Measurements from ENCODE around the gene ZCCHC24. TPM values are rescaled to one million over a fixed set of nuclear protein-coding genes. Genes with fewer than 3 reads are reported as not detected.

The ZCCHC24 gene
- total RNA-seq, 1 donor from 2014 or later = 3.3 TPM

DNA sequence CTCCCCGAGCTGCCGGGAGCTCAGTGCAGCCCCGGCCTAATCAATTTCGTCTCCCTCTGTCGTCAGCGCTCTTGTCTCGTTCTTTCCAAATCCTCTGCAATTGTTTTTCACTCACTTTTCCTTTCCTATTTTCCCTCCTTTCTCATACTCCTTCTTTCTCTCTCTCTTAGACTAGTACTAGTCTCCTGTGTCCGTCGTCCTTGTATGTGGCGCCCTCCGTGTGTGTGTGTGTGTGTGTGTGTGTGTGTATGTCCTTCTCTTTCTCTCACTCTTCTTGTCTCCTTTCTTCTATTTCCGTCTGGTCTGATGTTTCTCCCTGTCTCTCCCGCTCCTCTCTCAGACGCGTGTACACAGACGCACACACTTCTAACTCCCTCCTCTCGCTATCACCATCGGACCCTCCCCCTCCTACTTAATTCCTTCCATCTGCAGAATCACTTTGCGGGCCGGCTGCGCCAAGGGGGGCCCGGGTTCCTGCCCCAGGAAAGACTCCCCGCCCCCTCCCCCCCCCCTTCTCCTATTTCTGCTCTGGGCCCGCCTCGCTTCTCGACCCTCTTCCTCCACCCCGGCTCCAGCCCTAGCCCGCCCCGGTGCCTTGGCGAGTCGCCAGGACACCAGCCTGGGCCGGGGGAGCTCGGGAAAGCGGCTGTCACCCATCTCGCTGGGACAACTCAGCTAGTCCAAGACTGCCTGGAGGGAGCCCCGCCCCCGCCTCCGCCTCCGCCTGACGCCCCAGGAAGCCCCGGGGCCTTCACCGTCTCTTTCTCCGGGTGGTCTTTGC is 743 bp upstream of the ZCCHC24 start:
- peak; percentile 4 for ATAC-seq

DNA sequence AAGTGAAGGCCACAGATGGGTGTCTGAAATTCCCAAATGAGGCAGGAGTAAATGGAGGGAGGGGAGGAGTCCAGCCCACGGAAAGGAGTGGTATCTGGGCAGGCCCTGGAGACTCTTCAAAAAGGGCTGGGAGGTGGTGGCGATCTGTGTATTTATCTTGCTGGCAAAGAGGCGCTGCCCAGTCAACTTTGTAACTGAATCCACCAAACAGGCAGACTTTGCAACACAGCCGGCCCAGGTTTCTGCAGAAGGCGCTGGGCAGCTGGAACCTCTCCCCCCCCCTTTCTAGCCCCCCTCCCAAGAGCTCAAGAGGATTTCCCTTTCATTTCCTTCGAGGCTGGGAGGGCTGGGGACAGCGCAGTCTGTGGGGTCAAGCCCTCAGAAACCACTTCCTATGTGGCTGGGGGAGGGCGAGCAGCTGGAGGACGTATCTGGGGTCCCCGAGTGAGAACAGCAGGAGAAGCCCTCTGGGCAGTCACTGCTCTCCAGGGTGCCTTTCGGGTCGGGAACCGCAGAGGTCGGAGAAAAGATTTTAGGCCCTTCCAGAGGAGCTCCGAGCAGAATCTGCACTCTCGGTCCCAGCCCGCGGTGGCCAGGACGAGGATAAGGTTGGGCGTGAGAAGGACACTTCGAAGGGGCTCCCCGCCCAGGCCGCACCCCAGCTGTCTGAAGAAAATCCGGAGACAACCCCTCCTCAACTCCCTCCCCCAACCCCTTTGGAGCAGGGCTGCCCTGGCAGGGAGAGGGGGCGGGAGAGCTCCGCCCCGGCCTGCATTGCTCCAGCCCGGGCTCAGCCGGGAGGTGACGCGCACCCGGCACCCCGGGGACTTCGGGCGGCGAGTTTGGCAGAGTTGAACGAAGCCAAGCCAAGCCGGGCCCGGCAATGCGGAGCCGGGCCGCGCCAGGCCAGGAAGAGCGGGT is 965 bp downstream of the ZCCHC24 start:
- ATAC-seq = peak; percentile 42

DNA sequence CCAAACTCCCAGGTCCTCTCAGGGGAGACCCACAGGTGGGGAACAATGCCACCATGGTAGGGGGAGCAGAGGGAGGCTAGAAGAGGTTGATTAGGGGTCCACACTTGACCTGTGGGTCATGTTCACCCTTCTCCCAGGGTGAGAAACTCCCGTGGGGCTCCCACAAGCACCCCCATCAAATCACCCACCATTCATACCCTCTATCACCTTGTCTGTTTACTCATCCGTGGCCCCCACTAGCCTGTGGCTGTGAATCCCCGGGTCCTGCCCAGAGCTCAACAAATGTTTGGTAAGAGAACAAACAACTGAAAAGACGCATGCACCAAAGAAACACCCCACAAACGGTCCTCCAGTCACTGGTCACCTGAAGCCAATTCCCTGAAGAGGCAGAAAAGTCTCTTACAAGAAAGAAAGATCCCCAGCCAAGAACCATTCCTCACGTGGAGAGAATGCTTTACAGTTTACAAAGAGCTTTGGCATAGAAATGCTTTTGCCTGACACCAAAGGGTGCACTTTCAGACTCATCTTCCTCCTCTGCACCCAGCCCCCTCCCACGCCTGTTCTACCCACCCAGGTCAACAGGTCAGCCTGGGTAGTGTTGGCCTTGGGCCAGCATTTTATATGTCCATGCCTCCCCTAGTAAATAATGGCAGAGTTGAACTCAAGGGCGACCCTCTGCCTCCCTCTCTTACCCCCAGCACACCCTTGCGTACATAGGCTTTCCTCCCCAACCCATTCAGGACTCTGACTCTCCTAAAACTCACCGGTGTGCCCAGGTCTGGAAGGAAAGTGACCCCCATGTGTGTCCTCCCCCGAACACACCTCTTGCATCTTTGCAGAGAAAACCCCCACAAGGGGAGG is 1.9 kb downstream of the ZCCHC24 start:
- ATAC-seq = no peak

DNA sequence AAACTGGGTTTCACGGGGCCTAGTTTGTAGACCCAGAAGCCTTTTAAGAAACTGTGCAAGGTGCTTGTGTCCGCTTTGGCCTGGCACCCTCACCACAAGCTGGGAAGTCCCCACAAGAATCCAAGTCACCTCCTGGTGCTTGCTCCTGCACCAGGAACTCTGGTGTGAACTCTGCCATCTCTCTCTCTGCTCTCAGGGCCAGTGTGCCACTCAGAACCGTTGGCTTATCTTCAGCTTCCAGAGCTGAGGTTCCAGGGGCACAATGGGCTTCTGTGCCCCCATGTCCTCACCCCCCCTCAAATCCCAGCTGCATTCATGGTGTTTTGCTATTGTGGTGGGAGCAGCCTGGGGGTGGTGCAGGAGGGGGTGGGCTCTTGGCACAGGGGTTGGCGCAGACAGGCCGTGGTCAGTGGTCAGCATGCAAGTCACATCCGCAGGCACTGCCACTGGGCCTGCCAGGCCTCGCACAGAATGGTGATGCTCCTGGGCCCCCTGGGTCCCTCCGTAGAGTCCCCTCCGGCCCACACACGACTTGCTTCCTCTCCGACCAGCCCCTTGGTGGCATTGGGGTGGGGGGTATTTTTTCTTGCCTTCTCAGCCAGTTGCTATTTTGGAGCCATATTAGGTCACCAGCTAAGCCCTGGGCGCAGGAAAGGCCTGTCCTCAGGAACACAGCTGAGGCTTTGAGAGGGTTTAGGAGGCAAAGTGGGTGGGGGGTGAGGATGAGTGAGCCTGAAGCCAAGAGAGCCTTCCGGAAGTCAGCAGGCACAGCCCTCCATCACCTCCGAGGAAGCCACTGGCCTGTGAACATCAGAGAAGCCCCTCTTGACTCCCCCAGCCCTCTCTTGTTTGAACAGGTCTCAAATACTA is 3.0 kb downstream of the ZCCHC24 start:
- no peak for ATAC-seq

DNA sequence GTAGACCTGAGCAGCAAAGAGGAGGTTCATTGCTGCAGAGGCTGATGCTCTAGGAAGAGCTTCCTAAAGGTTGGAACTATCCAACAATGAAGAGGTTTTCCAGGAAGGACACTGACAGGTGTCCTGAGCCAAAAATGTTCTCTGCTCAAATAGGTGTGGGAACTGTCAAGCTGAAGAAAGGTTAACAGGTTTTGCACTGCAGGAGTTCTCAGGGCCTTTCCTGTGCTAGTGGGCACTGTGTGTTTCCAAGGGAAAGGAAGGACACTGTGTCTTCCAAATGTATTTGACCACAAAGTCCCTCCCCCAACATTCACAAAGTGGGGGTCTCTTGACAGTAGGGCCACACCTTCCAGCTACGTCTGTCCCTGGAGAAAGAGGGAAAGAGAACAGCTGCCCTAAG is 4.0 kb downstream of the ZCCHC24 start:
- ATAC-seq = no peak

DNA sequence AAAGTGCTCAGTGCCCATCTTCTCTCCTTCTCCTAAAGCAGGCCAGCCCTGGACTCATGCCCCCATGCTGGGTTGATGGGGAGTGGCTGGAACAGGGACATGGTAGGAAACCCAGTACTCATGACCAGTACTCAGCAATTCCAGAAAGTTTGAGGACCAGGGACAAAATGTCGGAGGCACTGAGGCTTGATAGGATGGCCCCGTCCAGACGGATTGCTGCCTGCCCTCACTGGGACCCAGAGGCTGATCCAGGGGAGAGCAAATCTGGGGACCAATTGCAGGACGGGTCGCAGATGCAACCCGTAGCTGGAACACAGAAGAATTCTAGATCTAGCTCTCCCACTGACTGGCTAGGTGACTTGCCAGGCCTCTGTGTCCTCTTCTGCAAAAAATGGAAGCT is 5.1 kb downstream of the ZCCHC24 start:
- no peak for ATAC-seq

DNA sequence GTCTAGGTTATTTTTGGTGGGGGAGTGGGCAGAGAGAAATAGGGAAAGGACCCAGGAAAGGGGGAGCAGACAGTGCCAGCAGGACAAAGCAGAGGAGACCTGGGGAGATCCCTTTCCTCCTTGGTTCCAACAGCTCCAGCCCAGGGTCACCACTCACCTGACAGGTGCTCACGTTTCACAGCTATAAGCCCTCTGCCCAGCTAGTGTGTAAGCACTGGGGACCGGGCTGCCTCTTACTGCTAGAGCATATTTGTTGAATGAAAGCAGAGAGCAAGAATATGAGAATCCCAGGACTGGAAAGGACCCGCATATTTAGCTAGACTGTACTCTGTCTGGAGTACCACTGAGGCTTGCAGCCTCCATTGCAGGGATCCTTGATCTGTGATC is 6.7 kb downstream of the ZCCHC24 start:
- ATAC-seq = no peak

DNA sequence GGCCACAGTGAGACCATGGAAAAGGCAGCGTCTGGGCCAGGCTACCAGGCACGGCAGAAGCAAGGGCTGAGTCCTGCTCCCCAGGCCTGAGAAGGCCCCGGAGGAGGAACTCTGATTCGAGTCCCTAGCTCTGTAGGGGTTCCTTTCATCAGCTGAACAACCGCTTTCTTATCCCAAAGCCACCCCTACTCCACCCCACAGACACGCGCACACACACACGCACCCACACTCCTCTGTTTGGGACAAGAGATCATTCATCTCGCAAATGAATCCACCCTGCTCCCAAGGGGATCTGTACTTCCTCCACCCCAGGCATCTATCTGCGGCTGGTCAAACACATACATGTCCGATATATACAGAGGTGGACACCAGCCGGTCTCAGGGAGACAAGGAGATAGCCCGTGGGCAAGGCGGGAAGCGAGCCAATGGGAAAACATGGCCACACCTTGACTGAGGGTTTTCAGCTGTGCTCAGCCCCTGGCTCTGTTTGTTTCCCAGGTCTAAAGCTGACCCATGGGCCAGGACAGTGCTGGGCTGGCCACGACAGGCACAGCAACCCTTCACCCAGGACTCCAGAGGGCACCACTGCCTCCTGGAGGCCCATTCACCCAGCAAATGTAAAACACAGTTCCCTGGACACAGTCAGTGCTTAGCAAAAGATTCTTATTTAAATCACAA is 7.3 kb downstream of the ZCCHC24 start:
- no peak for ATAC-seq

DNA sequence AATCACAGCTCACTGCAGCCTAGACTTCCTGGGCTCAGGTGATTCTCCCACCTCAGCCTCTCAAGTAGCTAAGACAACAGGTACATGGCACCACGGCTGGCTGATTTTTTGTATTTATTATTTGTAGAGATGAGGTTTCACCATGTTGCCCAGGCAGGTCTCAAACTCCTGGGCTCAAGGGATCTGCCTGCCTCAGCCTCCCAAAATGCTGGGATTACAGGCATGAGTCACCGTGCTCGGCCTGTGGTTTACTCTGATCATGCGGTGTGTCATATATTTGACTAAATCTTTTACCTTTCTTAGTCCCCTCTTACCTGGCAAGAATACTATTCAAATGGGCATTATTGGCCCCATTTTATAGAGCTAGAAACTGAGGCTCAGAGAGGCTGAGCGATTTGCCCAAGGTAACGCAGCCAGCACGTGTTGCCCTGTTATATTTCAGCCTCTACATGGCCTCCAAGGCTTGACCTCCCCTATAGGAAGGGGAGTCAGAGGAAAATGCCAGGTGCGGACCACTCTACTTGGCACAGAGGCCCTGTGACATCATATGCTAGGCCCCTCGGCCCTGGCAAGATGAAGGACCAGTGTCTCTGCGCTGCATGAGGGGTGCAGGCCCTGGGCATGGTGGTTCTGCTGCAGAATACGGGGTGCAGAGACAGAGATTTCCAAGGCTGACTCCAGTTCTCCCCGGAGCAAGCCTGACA is 8.2 kb downstream of the ZCCHC24 start:
- peak; percentile 51 for ATAC-seq

DNA sequence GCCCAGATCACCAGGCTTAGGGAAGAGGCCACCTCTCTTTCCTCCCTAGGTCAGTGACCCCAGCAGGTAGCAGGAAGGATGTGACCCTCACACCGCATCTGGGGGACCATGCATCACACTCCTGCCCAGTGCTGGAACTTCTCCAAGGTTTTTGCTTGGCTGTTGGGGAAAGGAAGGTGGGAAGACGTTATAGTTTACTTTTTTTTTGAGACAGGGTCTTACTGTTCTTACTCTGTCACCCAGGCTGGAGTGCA is 8.6 kb downstream of the ZCCHC24 start:
- ATAC-seq = no peak

DNA sequence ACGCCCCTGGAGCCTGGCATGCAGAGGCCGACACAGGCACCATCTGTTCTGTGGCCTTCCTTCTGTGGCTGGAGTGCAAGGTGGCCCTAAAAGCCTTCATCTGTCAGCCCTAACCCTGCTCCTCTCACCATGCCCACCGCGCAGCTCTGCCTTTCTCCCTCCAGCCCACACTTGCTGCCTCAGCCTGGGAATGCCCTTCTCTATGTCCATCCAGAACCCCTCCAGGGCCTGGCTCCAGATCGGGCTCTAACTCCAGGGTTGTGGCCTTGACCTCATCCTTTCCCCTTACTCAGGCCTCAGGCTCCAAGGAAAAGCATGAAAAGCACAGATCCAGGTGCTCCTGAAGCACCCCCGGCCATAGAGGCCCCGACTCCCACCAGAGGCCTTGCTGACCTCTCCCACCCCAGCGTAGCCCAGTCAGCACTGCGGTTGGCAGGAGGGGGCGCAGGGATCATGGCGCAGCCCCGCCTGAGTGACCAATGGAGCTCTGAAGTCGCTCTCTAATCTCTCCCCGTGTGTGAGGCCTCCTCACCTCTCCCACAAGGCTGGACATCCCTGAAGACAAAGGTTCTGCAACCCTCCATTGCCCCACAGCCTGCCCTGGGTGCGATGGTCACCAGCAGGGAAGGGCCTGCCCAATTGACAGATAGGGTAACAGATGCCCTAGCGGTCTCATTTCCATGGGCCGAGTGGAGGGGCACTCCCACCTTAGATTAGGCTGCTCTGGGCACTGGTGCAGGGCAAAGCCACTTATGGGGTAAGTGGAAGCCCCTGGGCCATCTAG is 9.2 kb downstream of the ZCCHC24 start:
- ATAC-seq = no peak

DNA sequence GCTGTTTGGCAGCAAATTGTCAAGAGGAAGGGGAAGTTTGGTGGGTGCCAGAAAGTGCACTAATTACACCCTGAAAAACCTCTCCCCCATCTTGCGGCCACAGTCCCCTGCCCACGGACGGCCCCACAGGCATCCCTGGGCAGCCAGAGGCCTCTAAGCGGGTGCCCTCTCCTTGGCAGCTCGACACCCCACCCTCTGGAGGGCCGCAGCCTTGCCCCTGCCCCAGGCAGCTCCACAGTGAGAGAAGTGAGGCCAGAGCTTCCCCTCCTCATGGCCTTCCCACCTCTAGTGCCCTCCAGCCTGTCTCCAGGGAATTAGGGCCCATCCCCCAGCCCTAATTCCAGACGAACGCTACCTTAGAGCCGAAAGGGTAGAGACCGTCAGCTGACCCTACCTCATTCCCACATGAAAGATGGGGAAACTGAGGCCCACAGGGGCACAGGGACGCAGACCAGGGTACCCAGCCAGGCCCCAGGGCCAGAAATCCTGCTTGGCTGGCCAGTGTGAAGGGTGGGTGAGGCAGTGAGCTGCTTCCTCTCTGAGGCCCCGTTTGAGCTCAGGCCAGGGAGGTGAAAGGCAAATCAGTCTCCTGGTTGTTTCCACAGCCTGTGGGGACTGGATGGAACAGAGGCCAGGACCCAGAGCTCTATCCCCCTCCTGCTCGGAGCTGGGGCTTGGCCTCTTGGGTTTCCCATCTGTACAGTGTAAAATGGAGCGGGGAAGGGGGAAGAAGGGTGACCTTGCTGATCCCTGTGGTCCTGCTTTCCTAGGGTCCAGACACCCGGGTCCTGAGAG is 10.0 kb downstream of the ZCCHC24 start:
- no peak for ATAC-seq

DNA sequence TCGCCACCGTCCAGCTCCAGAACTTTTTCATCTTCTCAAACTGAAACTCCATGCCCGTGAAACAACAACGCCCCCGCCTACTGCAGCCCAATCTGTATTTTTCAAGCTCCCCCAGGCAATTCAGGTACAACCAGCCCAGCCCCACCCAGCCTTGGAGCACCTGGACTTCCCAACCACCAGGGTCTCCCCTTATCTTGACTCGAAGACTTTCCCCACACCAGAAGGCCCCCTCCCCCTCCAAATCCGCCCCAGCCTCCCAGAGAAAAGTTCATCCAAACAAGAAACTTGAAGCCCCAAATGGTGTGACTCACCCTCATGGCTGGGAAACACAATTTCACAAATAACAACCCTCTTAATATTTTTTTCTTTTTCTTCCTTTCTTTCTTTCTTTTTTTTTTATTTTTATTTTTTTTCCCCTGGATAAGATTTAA is 10.6 kb downstream of the ZCCHC24 start:
- ATAC-seq = no peak

DNA sequence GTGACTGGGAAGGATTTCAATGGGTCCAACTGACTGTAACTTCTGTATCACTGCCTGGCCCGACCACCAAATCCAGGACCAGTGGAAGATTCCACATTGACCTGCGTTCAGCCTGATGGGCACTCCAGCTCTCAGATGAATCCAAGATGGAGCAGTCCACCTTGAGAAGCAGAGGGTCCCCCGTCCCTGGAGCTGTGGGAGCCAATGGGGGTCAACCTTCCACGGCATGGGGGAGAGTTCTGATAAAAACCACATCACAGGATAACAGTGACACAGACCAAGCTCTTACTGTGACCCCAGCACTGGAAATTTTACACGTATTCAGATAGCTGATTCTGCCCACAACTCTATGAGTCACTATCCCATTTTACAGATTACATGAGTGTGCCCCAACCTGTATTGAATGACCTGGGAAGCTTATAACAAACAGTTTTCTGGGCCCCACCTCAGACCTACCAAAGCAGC is 11.2 kb downstream of the ZCCHC24 start:
- no peak for ATAC-seq

DNA sequence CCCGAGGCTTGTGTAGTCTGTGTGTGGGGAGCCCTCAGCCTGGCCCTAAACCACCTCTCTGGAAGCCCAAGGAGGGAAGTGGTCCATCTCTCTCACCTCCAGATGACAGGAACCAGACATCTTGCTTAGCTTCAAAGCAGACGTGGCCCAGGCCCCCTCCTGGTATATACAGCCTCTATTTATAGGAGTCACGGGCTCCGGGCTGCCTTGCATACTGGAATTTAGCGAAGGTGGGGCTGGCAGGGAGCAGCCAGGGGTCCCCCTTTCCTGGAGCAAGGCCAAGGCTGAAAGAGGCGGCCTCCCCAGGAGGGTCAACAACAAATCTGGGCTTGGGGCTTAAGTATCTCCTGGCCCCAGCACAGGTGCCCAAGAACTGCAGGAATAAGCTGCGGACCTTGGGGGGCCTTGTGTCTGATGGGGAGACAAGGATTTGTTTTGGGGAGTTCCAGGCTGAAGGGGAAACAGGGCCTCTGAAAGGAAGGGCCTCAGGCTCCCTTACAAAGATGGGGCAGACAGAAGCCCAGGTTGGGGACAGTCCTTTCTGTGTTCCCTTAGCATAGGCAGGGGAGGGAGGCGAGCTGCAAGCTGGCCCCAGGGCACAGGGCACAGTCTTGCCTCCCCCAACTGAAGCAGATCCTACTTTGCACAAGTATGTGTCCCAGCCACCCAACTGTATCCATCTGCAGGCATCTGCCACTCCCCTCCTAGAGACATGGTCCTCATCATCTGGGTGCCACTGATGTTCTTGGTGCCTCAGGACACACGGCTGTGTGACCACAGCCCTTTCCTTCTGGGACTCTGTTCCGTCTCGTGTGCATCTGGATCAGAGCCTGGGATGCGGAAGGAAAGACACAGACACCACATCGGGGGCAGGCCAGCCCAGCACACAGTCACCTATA is 11.9 kb downstream of the ZCCHC24 start:
- no peak for ATAC-seq

DNA sequence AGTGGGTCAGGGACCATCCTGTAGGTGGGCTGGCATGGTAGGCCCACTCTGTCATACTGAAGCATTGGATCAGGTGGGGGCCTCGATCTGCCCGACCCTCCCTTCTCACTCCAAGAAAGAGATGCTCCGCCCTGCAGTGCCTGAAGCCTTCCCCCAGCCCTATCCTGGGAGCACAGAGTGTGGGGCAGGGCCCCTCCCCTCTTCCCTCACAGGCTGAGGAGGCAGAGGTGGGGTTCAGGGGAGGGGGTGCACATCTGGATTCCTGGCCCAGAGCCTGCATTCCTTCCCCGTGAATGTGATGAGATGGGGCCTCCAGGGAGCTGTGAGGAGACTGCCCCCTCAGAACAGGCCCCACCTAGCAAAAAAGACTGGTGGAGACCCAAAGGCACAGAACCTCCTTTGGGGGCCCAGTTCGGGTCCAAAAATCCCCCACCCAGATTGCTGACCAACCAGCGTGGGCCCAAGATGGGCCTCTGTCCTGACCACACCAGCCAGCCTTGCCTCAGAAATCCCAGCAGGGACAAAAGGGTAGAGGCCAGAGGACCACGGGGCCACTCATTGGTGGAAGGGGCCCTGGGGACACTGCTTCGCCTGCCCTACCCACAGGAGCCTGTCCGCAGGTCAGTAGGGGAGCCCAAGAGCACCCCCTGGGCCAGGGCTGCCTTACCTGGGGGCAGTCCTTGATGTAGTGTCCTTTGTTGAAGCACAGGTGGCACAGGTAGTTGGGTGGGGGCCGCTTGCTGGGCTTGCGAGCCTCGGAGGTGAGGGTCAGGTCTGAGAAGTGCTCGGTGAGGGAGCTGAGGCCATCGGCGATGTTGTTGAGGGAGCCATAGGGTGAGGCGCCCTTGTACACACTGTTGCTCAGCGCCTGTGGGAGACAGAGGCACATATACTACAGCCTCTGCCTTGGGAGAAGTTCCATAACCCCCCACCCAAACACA is 13.3 kb downstream of the ZCCHC24 start:
- no peak for ATAC-seq

DNA sequence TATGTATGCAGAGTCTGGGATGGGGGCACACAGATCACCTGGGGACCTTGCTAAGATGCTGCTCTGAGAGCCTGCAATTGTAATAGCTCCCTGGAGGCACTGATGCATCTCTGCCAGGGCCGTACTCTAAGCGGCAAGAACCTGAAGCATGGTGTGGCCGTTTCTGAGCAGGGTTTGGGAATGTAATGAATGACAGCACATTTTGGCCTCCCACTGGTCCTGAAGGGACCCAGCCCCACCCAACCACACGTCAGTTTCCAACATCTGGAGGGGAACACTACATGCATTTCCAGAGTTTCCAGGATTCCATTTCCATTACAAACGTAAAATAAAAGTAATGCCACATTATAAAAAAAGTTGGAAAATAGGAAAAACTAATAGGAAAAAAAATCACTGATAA is 14.0 kb downstream of the ZCCHC24 start:
- no peak for ATAC-seq

All from esophagus mucosa (tissue), 1 donor.